Mucosa of descending colon (tissue), 3 donors: ENCODE results near the gene SNRPE. TPM values are rescaled to one million over a fixed set of nuclear protein-coding genes. Genes with fewer than 3 reads are reported as not detected.

Source experiments
- ATAC-seq: fragments of 200-7000 bp; cut with Tn5 transposase; one replicate; pipeline ENCODE4 v1.9.1; 2020; ENCODE audit warnings: mild to moderate bottlenecking, moderate library complexity
- DNase-seq, 3 donors: peaks; one replicate each; pipeline ENCODE4 v3.0.0-alpha.2; 2020
- H3K36me3 ChIP-seq: fragments of 200-600 bp; one replicate; pipeline ENCODE4 v1.8.0; 2021; ENCODE audit warnings: low read depth, mild to moderate bottlenecking
- H3K4me1 ChIP-seq: fragments of 200-600 bp; one replicate; pipeline ENCODE4 v1.8.0; 2021; ENCODE audit warnings: low read depth, mild to moderate bottlenecking
- H3K4me3 ChIP-seq: fragments of 200-600 bp; one replicate; pipeline ENCODE4 v1.8.0; 2021; ENCODE audit warnings: mild to moderate bottlenecking
- H3K9me3 ChIP-seq: fragments of 200-600 bp; one replicate; pipeline ENCODE4 v1.8.0; 2021; ENCODE audit warnings: mild to moderate bottlenecking
- intact Hi-C, 2 donors: fragments of 100-400 bp; cut with DNase I in 1 of 2; cut with micrococcal nuclease in 1 of 2; formaldehyde crosslinking; loops; one replicate each; pipeline versions ENCODE4 v1.11.0 to v1.11.1; 2022; cut with DNase I, micrococcal nuclease
- long read RNA-seq, 2 donors: library from polyadenylated mRNA; unstranded; transcript quantifications; one replicate each; pipeline ENCODE4 v2.0.0, GENCODE V29; 2019 to 2021
- total RNA-seq, 3 donors: library from RNA; stranded (reverse); fragmentation: NEBNext Ultra II Directional in 2 of 3; extraction: Animal tissue kit (Norgen Biotek cat#: 25700) in 2 of 3; gene quantifications; one replicate each; pipeline versions ENCODE4 v1.2.1 to v1.2.4, GENCODE V29; 2021 to 2023
- TF ChIP-seq, protein P1 (sequence below): fragments of 200-600 bp; IDR thresholded peaks from one replicate; pipeline ENCODE4 v1.8.0; 2022; ENCODE audit warnings: antibody characterized with exemption, mild to moderate bottlenecking
- donor health status: DM: no; HTN: no; CAD: no; lungs with moderate emphysema.
- donor health status: DM: no; HTN: no; CAD: no.
- donor health status: DM: no; HTN: yes; CAD: no.

SNRPE gene
- total RNA-seq: 10 to 100 TPM; 53.2 to 91.1 (median 53.5) TPM
- long read RNA-seq, donor 1, transcript SNRPE-202 (5 exons, 942 nt): major isoform, 16 of 18 reads
- long read RNA-seq, donor 1, partial matches to known transcripts: 0 of 18 reads
- long read RNA-seq, donor 1, other reads (novel, unspliced or antisense): 0 of 18 reads
- long read RNA-seq, donor 2, transcript SNRPE-202 (5 exons, 942 nt): major isoform, 61 of 65 reads
- long read RNA-seq, donor 2, partial matches to known transcripts: 0 of 65 reads
- long read RNA-seq, donor 2, other reads (novel, unspliced or antisense): 2 of 65 reads

- TF ChIP-seq, protein P1, sequence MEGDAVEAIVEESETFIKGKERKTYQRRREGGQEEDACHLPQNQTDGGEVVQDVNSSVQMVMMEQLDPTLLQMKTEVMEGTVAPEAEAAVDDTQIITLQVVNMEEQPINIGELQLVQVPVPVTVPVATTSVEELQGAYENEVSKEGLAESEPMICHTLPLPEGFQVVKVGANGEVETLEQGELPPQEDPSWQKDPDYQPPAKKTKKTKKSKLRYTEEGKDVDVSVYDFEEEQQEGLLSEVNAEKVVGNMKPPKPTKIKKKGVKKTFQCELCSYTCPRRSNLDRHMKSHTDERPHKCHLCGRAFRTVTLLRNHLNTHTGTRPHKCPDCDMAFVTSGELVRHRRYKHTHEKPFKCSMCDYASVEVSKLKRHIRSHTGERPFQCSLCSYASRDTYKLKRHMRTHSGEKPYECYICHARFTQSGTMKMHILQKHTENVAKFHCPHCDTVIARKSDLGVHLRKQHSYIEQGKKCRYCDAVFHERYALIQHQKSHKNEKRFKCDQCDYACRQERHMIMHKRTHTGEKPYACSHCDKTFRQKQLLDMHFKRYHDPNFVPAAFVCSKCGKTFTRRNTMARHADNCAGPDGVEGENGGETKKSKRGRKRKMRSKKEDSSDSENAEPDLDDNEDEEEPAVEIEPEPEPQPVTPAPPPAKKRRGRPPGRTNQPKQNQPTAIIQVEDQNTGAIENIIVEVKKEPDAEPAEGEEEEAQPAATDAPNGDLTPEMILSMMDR: peak; percentile 88
Measured at GRCh38 chr1:203861379-203862184, at the start of gene SNRPE. SNRPE (plus strand) TSS chr1:203861599; CDS start chr1:203861660, 61 bp downstream.

GRCh38 chr1:203813581-203814341, 47.6 kb upstream of the SNRPE start:
- TF ChIP-seq, protein P1: no peak
- Histone ChIP-seq H3K4me3 (no peak overlapping the region), H3K36me3 (peaks cover 14% of the 10 kb centered on the region), H3K9me3 (no peaks in the 10 kb centered on the region), H3K4me1 (no peaks in the 10 kb centered on the region)
- intact Hi-C loops: no loop called here
- ATAC-seq (no peak), DNase-seq (no peak)

More at GRCh38 chr1:203861379-203862184, at the start of gene SNRPE:
- H3K4me3 ChIP-seq: peak within 1 kb of the TSS; percentile 50
- peaks cover 7% of the 10 kb centered on the region for H3K4me1 ChIP-seq
- peaks cover 7% of the 10 kb centered on the region for H3K36me3 ChIP-seq
- DNase-seq (peak; percentile 95 to 97 (median 97)), ATAC-seq (peak; percentile 98)
- no peaks in the 10 kb centered on the region for H3K9me3 ChIP-seq
- intact Hi-C loops: loop anchor here in 1 of 2 donors (5.0 kb wide), 1 partner anchor 266 kb away; no protein-coding TSS in a partner anchor

- DNase-seq (no peak), ATAC-seq (no peak)
- Histone ChIP-seq H3K4me1 (no peaks in the 10 kb centered on the region), H3K9me3 (no peaks in the 10 kb centered on the region), H3K36me3 (peaks cover 18% of the 10 kb centered on the region), H3K4me3 (no peak overlapping the region)
- intact Hi-C loops: no loop called here
- TF ChIP-seq, protein P1: no peak
Measured at GRCh38 chr1:203818399-203818798, 43.0 kb upstream of the SNRPE start.

DNA sequence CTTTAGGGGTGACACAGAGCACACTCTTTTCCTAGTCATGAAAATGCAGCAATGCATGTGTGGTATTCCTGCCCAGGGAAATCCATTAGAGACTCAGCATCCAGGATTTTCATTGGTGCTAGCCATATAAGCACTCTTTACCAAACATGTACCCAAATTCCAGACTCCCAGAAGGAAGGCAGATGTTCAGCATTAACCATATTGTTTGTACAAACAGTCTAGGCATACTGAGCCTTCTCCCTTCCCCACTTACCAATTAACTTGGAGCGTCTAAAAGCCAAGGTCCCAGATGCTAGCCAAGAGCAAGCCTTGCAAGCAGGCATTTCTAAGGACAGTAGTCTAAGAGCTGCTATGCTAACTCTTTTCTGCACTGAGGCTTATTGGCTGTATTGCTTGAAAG, 38.1 kb upstream of the SNRPE start:
- ATAC-seq: no peak
- Histone ChIP-seq H3K36me3 (peaks cover 9% of the 10 kb centered on the region), H3K4me1 (no peaks in the 10 kb centered on the region), H3K9me3 (no peaks in the 10 kb centered on the region), H3K4me3 (no peak overlapping the region)
- no peak for DNase-seq
- TF ChIP-seq, protein P1: no peak
- intact Hi-C loops: no loop called here

DNA sequence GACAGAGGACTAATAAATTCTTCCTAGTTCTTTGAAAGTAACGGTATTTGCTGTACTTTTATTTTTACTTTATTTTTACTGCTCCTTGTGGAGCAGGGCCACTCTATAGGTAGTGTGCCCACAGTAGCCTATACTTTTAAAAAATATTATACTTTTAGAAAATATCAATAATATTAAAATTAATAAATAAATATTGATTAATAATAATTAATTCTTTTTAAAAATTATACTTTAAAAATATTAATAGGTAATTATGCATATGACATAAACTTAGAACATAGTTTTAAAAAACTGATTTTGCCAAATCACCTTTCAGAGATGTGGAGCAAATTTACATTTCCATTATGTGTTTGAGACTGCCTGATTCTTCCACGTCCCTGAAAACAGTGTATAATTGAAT, 35.2 kb upstream of the SNRPE start:
- no peak for DNase-seq
- TF ChIP-seq, protein P1: no peak
- ATAC-seq: no peak
- Histone ChIP-seq H3K9me3 (no peaks in the 10 kb centered on the region), H3K36me3 (peaks cover 9% of the 10 kb centered on the region), H3K4me3 (no peak overlapping the region), H3K4me1 (no peaks in the 10 kb centered on the region)
- intact Hi-C loops: no loop called here
